Endodermal cell (in vitro differentiated cells): ENCODE results near the gene RCAN1. TPM values are rescaled to one million over a fixed set of nuclear protein-coding genes. Genes with fewer than 3 reads are reported as not detected.

Experiments used
- DNase-seq: peaks from one replicate; pipeline ENCODE4 v3.0.0-alpha.2; 2017
- H3K27ac ChIP-seq: 2 replicates; pipeline ENCODE4 v1.5.1; 2013; ENCODE audit warnings: mild to moderate bottlenecking, low read depth, low read length, moderate library complexity
- H3K27me3 ChIP-seq: 2 replicates; pipeline ENCODE4 v1.6.1; 2013; ENCODE audit warnings: mild to moderate bottlenecking, low read length, moderate library complexity; ENCODE audit not compliant: insufficient read depth, control insufficient read depth, poor library complexity, severe bottlenecking
- H3K36me3 ChIP-seq: 2 replicates; pipeline ENCODE4 v1.7.0; 2013; ENCODE audit warnings: mild to moderate bottlenecking, low read length, moderate library complexity; ENCODE audit not compliant: control insufficient read depth, insufficient read depth
- H3K4me1 ChIP-seq: one replicate; pipeline ENCODE4 v1.7.0; 2013; ENCODE audit warnings: low read length; ENCODE audit not compliant: control insufficient read depth, insufficient read depth
- H3K4me3 ChIP-seq: 2 replicates; pipeline ENCODE4 v1.5.1; 2013; ENCODE audit warnings: mild to moderate bottlenecking, low read length, moderate library complexity
- H3K9ac ChIP-seq: 2 replicates; pipeline ENCODE4 v1.6.1; 2013; ENCODE audit warnings: mild to moderate bottlenecking, low read length, moderate library complexity; ENCODE audit not compliant: poor library complexity, severe bottlenecking; ENCODE audit errors: extremely low read depth
- H3K9me3 ChIP-seq: 2 replicates; pipeline ENCODE4 v1.6.1; 2013; ENCODE audit warnings: mild to moderate bottlenecking, low read length, moderate library complexity; ENCODE audit not compliant: control insufficient read depth
- H3K27ac Mint-ChIP-seq: 2 replicates; pipeline ENCODE4 v1.8.0; 2020; ENCODE audit warnings: mixed read lengths
- H3K27me3 Mint-ChIP-seq: 2 replicates; pipeline ENCODE4 v1.8.0; 2021; ENCODE audit warnings: mild to moderate bottlenecking, mixed read lengths; ENCODE audit not compliant: insufficient read depth
- H3K36me3 Mint-ChIP-seq: 2 replicates; pipeline ENCODE4 v1.8.0; 2020; ENCODE audit warnings: low read depth, mixed read lengths
- H3K4me1 Mint-ChIP-seq: 2 replicates; pipeline ENCODE4 v1.8.0; 2020; ENCODE audit warnings: mixed read lengths
- H3K4me3 Mint-ChIP-seq: 2 replicates; pipeline ENCODE4 v1.8.0; 2020; ENCODE audit warnings: mild to moderate bottlenecking, moderate library complexity, mixed read lengths
- H3K9me3 Mint-ChIP-seq: 2 replicates; pipeline ENCODE4 v1.8.0; 2020; ENCODE audit warnings: mild to moderate bottlenecking, mixed read lengths
- WGBS, 2 experiments: methylation state at CpG; one replicate each; pipeline versions ENCODE4 v1.1.5 to v1.1.7; 2013; ENCODE audit warnings: missing lambda C conversion rate in 2 of 2, mixed read lengths in 1 of 2; ENCODE audit not compliant: insufficient coverage in 1 of 2, insufficient read length in 1 of 2; 5-methylcytosine and 5-hydroxymethylcytosine counted together
- total RNA-seq, 2 donors: library from RNA; stranded (reverse); fragmentation: NEBNext Ultra II Directional in 1 of 2; extraction: Animal tissue kit (Norgen Biotek cat#: 25700) in 1 of 2; gene quantifications; 2 replicates in 1 of 2; 3 replicates in 1 of 2; pipeline ENCODE4 v1.2.1, GENCODE V29; 2021
- TF ChIP-seq, protein P1 (sequence below): fragments of 200-600 bp; sonication (generic); conservative IDR thresholded peaks from 2 replicates; pipeline ENCODE4 v1.5.0; 2021; ENCODE audit warnings: antibody characterized with exemption, mild to moderate bottlenecking

RCAN1 gene
- total RNA-seq, 2 donors from 2014 or later = 6.1 to 6.7 TPM

- H3K4me3 Mint-ChIP-seq = no peak overlapping the region
These were observed 27.5 kb upstream of the RCAN1 start for GRCh38 chr21:34642211-34643075.

DNA sequence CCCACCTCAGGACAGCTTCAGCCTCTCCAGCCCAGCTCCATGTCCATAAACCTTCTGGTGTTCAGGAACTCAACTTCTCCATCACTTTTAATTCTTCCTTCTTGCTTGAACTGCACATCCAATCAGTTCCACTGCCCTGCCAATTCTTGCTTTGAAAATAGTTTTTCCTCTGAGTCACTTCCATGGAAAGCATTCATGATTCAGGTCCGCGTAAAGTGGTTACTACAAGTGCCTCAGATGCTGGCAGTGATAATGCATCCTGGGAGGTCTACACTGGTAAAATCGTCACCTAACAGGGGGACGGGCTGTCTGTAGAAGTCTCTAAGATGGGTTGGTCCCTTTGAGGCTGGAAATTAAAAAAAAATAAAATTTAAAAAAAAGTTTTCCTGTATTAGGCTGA, 25.9 kb upstream of the RCAN1 start:
- no peak overlapping the region for H3K27ac ChIP-seq
- no peak overlapping the region for H3K4me3 ChIP-seq
- Mint-ChIP-seq H3K27me3 (peaks cover 7% of the 10 kb centered on the region), H3K4me1 (no peaks in the 10 kb centered on the region), H3K4me3 (no peak overlapping the region), H3K9me3 (no peaks in the 10 kb centered on the region), H3K36me3 (no peaks in the 10 kb centered on the region), H3K27ac (no peak overlapping the region)
- 83 to 88% methylated on average over 2 to 4 of the region's 4 CpGs for WGBS, 2 experiments
- H3K9ac ChIP-seq = no peak overlapping the region
- no peaks in the 10 kb centered on the region for H3K36me3 ChIP-seq
- H3K4me1 ChIP-seq = no peaks in the 10 kb centered on the region
- H3K27me3 ChIP-seq = no peaks in the 10 kb centered on the region
- DNase-seq = no peak
- TF ChIP-seq, protein P1, sequence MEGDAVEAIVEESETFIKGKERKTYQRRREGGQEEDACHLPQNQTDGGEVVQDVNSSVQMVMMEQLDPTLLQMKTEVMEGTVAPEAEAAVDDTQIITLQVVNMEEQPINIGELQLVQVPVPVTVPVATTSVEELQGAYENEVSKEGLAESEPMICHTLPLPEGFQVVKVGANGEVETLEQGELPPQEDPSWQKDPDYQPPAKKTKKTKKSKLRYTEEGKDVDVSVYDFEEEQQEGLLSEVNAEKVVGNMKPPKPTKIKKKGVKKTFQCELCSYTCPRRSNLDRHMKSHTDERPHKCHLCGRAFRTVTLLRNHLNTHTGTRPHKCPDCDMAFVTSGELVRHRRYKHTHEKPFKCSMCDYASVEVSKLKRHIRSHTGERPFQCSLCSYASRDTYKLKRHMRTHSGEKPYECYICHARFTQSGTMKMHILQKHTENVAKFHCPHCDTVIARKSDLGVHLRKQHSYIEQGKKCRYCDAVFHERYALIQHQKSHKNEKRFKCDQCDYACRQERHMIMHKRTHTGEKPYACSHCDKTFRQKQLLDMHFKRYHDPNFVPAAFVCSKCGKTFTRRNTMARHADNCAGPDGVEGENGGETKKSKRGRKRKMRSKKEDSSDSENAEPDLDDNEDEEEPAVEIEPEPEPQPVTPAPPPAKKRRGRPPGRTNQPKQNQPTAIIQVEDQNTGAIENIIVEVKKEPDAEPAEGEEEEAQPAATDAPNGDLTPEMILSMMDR = no peak
- H3K9me3 ChIP-seq = no peaks in the 10 kb centered on the region

More at GRCh38 chr21:34642211-34643075, 27.5 kb upstream of the RCAN1 start:
- TF ChIP-seq, protein P1 = no peak
- Histone ChIP-seq H3K4me3 (no peak overlapping the region), H3K27me3 (no peaks in the 10 kb centered on the region), H3K4me1 (no peaks in the 10 kb centered on the region), H3K9ac (no peak overlapping the region), H3K27ac (no peak overlapping the region), H3K9me3 (no peaks in the 10 kb centered on the region), H3K36me3 (no peaks in the 10 kb centered on the region)
- Mint-ChIP-seq H3K27ac (no peak overlapping the region), H3K27me3 (peaks cover 3% of the 10 kb centered on the region), H3K9me3 (no peaks in the 10 kb centered on the region), H3K36me3 (no peaks in the 10 kb centered on the region), H3K4me1 (no peaks in the 10 kb centered on the region)
- 87 to 88% methylated on average over 2 to 7 of the region's 7 CpGs for WGBS, 2 experiments
- DNase-seq = no peak

DNA sequence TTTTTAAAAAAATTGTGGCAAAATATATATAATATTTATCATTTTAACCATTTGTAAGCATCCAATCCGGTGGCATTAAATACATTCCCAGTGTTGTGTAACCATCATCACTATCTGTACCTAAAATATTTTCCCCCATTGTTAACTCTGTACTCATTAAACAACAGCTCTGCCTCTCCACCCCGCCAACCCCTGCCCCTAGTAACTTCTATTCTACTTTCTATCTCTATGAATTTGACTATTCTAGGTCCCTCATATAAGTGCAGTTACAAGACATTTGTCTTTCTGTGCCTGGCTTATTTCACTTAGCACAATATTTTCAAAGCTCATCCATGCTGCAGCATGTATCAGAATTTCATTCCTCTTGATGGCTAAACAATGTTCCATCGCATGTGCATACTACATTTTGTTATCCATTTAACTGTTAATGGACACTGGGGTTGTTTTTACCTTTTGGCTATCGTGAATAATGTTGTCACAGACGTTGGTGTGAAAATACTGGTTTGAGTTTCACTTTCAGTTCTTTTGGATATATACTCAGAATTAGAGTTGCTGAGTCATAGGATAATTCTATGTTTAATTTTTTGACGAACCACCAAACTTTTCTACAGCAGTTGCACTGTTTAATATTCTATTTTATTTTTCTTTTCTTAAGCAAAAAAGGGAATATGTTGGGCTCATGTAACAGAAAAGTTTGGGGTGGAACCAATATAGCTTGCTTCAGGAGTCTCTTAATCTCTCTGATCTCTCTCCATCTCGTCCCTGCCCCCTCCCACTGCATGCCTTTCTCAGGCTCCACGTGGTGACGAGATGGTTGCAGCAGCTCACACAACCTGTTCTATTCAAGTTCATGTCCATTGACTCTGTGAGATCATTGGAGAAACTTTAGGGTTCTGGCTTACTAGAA, 25.2 kb upstream of the RCAN1 start:
- Mint-ChIP-seq H3K27ac (no peak overlapping the region), H3K4me3 (no peak overlapping the region), H3K36me3 (no peaks in the 10 kb centered on the region), H3K4me1 (no peaks in the 10 kb centered on the region), H3K9me3 (no peaks in the 10 kb centered on the region), H3K27me3 (peaks cover 8% of the 10 kb centered on the region)
- Histone ChIP-seq H3K9ac (no peak overlapping the region), H3K4me1 (no peaks in the 10 kb centered on the region), H3K27ac (no peak overlapping the region), H3K4me3 (no peak overlapping the region), H3K9me3 (no peaks in the 10 kb centered on the region), H3K27me3 (no peaks in the 10 kb centered on the region), H3K36me3 (no peaks in the 10 kb centered on the region)
- no peak for DNase-seq
- TF ChIP-seq, protein P1 = no peak
- WGBS, 2 experiments = 79 to 87% methylated on average over 6 to 8 of the region's 9 CpGs
